ENCODE results near the gene KCNJ6. TPM values are rescaled to one million over a fixed set of nuclear protein-coding genes. Genes with fewer than 3 reads are reported as not detected.
"Not testable (repeated sequence)": the region's sequence is repeated elsewhere in the genome, so short reads cannot be mapped to it uniquely, and the experiment has no call there.

The KCNJ6 gene
- total and polyA plus RNA-seq, 4 donors = 0.01 TPM; not detected in 3

GRCh38 chr21:37665230-37666024, 250.8 kb downstream of the KCNJ6 start:
- no peaks in the 10 kb centered on the region for H3K9me3 ChIP-seq (ENCODE audit: control insufficient read depth in 4 of 4, low read length in 3 of 4)
- H3K9ac ChIP-seq (ENCODE audit: low read depth in 1 of 2, low read length in 2 of 2) = no peak overlapping the region
- TF ChIP-seq ZBTB33 (IDR thresholded peaks at IDR 0.05) = no peak
- TF ChIP-seq HNF4A (conservative IDR thresholded peaks at IDR 0.05) = no peak
- no peak for TF ChIP-seq RXRA (IDR thresholded peaks at IDR 0.05)
- no peak for TF ChIP-seq SP1 (IDR thresholded peaks at IDR 0.05)
- no peak for TF ChIP-seq YY1 (IDR thresholded peaks at IDR 0.05)
- no peak for TF ChIP-seq GABPA (IDR thresholded peaks at IDR 0.05 in 1 of 2, conservative IDR thresholded peaks at IDR 0.05 in 1 of 2)
- TF ChIP-seq RAD21 (IDR thresholded peaks at IDR 0.05) = no peak
- TF ChIP-seq FOXA1 (IDR thresholded peaks at IDR 0.05) = no peak
- TF ChIP-seq CTCF (IDR thresholded peaks at IDR 0.05; ENCODE audit: low read depth, low read length, missing input control) = no peak
- no peak for DNase-seq (ENCODE audit: low spot score)
- H3K4me3 ChIP-seq (ENCODE audit: low read depth in 1 of 3, low read length in 3 of 3) = no peak overlapping the region
- no peaks in the 10 kb centered on the region for H3K4me1 ChIP-seq (ENCODE audit: control insufficient read depth in 4 of 4, insufficient read depth in 4 of 4, low read length in 3 of 4)
- WGBS = 77% methylated on average over 10 of the region's 10 CpGs
- H3K27ac ChIP-seq (ENCODE audit: low read depth in 1 of 2, low read length in 2 of 2) = no peak overlapping the region
- no peaks in the 10 kb centered on the region for H3K36me3 ChIP-seq (ENCODE audit: control insufficient read depth in 4 of 4, insufficient read depth in 3 of 4, low read depth in 1 of 4, low read length in 3 of 4)
- H3K27me3 ChIP-seq (ENCODE audit: control insufficient read depth in 4 of 4, insufficient read depth in 4 of 4, low read length in 3 of 4) = no peaks in the 10 kb centered on the region

- not testable (repeated sequence) for H3K27ac ChIP-seq (ENCODE audit: low read depth in 1 of 2, low read length in 2 of 2); H3K4me3 ChIP-seq (ENCODE audit: low read depth in 1 of 3, low read length in 3 of 3); DNase-seq (ENCODE audit: low spot score); H3K27me3 ChIP-seq (ENCODE audit: control insufficient read depth in 4 of 4, insufficient read depth in 4 of 4, low read length in 3 of 4); H3K9ac ChIP-seq (ENCODE audit: low read depth in 1 of 2, low read length in 2 of 2); H3K36me3 ChIP-seq (ENCODE audit: control insufficient read depth in 4 of 4, insufficient read depth in 3 of 4, low read depth in 1 of 4, low read length in 3 of 4); H3K9me3 ChIP-seq (ENCODE audit: control insufficient read depth in 4 of 4, low read length in 3 of 4)
- WGBS = 95% methylated on average over 1 of the region's 1 CpG
- H3K4me1 ChIP-seq (ENCODE audit: control insufficient read depth in 4 of 4, insufficient read depth in 4 of 4, low read length in 3 of 4) = peaks cover 0 to 10% (median 10%) of the 10 kb centered on the region in 4 donors
Observed at GRCh38 chr21:37662227-37662626, 254.0 kb downstream of the KCNJ6 start.

GRCh38 chr21:37660709-37661108, 255.5 kb downstream of the KCNJ6 start:
- Histone ChIP-seq H3K9ac (ENCODE audit: low read depth in 1 of 2, low read length in 2 of 2) (no peak overlapping the region), H3K36me3 (ENCODE audit: control insufficient read depth in 4 of 4, insufficient read depth in 3 of 4, low read depth in 1 of 4, low read length in 3 of 4) (no peaks in the 10 kb centered on the region), H3K27me3 (ENCODE audit: control insufficient read depth in 4 of 4, insufficient read depth in 4 of 4, low read length in 3 of 4) (no peaks in the 10 kb centered on the region), H3K4me3 (ENCODE audit: low read depth in 1 of 3, low read length in 3 of 3) (no peak overlapping the region), H3K4me1 (ENCODE audit: control insufficient read depth in 4 of 4, insufficient read depth in 4 of 4, low read length in 3 of 4) (peaks cover 0 to 10% (median 10%) of the 10 kb centered on the region in 4 donors), H3K9me3 (ENCODE audit: control insufficient read depth in 4 of 4, low read length in 3 of 4) (no peaks in the 10 kb centered on the region), H3K27ac (ENCODE audit: low read depth in 1 of 2, low read length in 2 of 2) (no peak overlapping the region)
- DNase-seq (ENCODE audit: low spot score) = no peak
- TF ChIP-seq MAX (IDR thresholded peaks at IDR 0.05) (no peak), HNF4A (conservative IDR thresholded peaks at IDR 0.05) (no peak), RXRA (IDR thresholded peaks at IDR 0.05) (no peak), EGR1 (IDR thresholded peaks at IDR 0.05; ENCODE audit: low read depth in 2 of 2) (no peak), ZBTB33 (IDR thresholded peaks at IDR 0.05) (no peak), CTCF (IDR thresholded peaks at IDR 0.05; ENCODE audit: low read depth, low read length, missing input control) (no peak), ATF3 (IDR thresholded peaks at IDR 0.05) (no peak)
- WGBS = 95% methylated on average over 6 of the region's 6 CpGs

Measured in liver (tissue), 9 donors.